Inflammatory macrophage treated with lipopolysaccharide for 4 hours (primary cell): ENCODE data around the gene LRRC10B.

Experiments used
- DNase-seq: peaks from one replicate; pipeline ENCODE4 v3.0.0-alpha.2; 2020

Gene LRRC10B

GRCh38 chr11:61549662-61550568, 41.4 kb downstream of the LRRC10B start:
- no peak for DNase-seq

DNA sequence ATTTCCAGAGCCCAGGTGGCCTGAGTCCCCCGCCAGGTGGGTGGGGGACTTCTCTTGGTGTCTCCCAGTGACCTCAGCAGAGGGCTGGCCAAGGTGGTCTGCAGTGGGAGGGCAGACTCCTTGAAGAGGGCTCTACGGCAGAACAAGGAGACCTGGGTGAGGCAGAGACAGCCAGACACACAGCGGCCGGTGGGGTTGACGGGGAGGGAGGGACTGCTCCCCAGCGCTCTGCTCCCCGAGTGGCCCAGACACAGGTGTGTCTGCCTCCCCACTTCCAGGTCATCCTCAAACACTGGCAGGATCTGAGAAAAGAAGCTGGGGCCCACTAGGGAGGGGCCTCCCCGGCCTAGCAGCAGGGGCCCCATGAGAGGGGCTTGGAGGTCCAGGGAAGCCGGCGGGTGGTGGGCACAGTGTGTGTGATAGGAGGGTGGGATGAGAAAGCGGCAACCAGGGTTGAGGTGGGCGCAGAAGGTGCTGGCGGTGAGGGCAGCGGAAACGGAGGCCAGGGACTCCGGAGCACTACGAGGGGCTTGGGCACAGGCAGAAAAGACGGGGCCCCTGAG, 42.2 kb downstream of the LRRC10B start:
- DNase-seq: no peak

DNA sequence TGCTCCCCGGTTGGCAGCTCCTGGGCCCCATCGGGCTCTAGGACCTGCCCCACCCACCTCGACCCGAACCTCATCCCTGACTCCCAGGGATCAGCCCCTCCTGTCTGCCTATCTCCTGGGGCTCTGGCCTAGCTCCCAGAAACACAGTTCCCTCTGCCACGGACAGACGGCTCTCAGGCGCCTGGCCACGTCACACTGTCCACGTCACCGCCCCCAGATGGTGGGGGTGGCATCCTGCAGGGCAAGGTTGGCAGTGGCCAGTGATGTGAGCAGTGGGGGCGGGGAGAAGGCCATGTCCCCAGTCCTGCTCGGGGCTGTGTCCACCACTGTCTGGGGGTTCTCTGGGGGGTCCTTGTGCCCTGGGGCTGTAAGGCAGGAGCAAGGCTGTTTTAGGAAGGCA, 43.1 kb downstream of the LRRC10B start:
- DNase-seq: peak; percentile 4

DNA sequence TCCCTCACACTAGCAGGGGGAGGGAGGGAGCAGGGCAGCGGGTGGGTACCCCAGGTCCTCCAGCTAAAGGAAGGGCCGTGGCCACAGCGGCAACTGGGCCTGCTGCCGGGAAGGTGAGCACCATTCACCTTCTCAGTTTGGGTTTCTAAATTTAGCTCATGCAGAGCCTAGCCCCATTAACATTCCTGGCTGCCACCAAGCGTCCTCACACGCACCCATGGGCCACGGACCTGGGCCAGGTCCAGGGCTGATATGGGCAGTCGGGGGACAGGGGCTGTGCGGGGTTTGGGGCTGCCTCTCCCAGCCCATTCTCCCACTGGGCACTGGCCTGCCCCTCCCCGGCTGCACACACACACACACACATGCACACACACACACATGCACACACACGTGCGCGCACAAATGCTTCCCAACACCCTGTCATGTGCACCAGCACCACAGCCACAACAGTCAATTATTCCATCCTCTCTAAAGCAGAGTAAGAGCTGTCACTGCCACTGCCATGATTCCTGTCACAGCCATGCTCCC, 43.6 kb downstream of the LRRC10B start:
- DNase-seq: no peak

DNA sequence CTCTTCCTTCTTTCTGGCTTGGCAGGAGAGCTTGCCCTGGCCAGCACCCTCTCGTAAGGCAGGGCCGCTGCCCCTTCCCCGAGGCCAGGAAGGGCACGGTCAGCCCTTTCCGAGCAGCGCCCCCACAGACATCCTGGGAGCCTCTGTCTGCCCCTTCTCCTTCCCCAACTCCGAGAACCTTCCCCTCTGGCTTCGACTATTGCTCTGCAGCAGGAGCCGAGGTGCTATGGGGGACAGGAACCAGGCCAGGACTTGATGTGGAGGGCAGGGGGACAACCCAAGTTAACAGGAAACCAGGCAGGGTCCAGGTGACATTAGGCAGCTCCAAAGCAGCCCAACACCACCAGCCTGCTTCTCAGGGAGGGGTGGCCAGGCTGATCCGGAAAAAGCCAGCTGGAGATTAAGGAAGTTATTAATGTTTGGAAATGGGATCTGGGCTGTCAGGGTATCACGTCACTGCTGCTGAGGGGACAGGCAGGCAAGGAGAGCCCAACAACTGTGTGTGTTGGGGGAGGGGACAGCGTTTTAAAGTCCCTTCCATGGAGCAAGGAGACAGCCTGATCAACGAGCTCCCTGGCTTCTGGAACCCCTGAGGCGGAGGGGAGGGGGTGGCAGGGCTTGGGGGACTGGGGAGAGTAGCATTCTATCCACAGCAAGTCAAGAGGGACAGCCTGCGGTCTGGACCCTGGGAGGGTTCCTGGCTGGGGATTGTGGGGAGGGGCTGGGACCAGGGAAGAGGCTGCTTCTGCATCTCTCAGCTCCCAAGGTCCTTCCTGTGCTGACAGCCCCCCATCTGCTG, 45.0 kb downstream of the LRRC10B start:
- DNase-seq: peak; percentile 16

GRCh38 chr11:61554172-61554988, 45.8 kb downstream of the LRRC10B start:
- DNase-seq: no peak

- DNase-seq: no peak
Observed at GRCh38 chr11:61555051-61555969, 46.8 kb downstream of the LRRC10B start.

GRCh38 chr11:61555978-61556377, 47.4 kb downstream of the LRRC10B start:
- DNase-seq: no peak

DNA sequence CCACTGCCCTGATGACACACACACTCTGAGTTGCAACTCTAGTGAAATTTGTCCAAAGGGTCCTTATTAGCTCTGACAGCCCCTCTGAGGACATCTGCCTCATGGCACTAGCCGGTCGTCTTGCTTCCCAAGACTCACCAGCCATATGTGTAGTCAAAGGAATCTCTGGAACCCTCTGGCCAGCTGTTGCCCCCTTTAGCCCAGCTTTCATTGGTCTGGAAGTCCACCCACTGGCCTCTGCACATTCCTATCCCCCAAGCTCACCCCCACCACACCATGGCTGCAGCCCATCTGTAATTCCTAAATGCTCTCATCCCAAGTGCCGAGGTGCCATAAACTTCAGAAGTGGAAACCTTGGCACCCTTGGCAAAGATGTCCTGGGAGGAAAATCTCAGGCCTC, 48.1 kb downstream of the LRRC10B start:
- no peak for DNase-seq
